GM12873 (cell line): Measurements from ENCODE around the gene CACNA2D3.

Experiments used
- TF ChIP-seq, protein P1 (sequence below): IDR thresholded peaks from 2 replicates; pipeline ENCODE4 v1.5.1; 2012; ENCODE audit warnings: low read depth, mild to moderate bottlenecking, moderate library complexity, low read length, control low read depth; ENCODE audit not compliant: insufficient read depth; ENCODE audit errors: missing control alignments

CACNA2D3 gene

DNA sequence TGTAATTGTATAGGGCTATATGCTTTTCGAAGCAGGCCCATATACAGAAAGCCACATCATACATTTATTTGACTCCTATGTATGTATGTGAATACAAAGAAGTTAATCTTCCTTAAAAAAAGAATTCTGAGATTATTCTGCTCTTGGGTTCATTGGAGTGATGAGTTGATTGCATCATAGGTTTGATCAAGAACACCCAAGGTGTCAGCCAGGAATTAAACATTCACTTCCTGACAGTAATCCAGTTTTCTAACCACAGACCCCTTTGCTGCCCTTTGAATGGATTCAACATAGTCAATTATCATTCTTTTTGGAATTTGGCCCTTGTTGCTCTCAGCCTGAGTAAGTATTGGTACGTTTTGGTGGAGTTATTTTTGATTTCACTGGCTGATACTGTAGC, 225.6 kb downstream of the CACNA2D3 start:
- TF ChIP-seq, protein P1, sequence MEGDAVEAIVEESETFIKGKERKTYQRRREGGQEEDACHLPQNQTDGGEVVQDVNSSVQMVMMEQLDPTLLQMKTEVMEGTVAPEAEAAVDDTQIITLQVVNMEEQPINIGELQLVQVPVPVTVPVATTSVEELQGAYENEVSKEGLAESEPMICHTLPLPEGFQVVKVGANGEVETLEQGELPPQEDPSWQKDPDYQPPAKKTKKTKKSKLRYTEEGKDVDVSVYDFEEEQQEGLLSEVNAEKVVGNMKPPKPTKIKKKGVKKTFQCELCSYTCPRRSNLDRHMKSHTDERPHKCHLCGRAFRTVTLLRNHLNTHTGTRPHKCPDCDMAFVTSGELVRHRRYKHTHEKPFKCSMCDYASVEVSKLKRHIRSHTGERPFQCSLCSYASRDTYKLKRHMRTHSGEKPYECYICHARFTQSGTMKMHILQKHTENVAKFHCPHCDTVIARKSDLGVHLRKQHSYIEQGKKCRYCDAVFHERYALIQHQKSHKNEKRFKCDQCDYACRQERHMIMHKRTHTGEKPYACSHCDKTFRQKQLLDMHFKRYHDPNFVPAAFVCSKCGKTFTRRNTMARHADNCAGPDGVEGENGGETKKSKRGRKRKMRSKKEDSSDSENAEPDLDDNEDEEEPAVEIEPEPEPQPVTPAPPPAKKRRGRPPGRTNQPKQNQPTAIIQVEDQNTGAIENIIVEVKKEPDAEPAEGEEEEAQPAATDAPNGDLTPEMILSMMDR: no peak

DNA sequence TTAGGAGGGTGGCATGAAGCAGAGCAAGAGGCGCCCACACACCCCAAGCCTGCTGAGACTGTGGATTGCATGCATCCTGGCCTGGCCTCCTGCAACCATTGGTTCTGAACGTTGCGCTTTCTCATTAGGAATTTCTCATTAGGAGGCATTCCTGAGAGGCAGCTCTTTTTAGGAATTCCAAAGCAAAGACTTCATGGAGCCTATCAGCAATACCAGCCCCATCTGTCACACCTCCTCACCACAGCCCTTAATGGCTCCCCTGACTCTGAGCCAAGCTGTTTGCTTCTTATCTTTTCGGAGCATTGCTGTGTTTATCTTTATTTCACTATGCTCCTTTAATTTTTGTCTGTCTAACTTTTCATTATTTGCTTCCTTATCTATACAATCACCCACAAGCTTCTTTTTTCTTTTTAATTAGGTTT, 226.9 kb downstream of the CACNA2D3 start:
- TF ChIP-seq, protein P1: no peak

DNA sequence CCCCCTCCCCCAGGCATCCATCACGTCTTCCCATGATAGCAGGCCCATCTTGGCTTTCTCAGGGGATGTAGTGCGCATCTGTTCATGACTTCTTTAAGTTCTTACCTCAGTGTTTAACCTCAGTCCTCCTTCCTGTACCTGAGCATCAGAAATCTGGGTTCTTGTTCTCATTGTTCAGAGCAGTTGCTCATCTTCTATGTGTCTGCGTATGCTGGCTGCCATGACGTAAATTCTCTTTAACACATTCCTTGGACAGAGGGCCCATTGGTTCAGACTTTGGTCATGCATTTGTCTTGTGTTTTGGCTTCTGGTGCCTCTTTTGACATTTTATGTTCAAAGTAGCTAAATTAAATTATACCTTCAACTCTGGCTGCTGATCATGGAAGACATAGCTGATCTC, 227.3 kb downstream of the CACNA2D3 start:
- TF ChIP-seq, protein P1: no peak

DNA sequence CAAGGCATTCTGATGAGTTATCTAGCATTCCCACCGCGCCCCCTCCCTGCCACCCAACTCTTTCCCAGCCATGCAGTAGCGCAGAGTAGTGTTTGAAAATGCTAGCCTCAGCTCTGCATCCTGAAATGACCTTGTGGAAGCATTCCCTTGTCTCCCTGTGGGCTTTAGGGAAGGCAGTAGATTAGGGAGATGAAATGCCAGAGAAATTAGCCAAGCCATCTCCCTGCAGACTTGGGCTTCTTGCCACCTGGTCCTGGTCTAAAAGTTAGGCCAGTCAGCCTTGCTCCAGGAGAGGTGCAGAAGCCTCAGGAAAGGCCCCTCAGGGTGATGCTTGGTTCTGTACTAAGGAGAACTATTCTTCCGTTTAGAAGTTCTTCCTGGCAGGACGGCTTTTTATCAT, 231.2 kb downstream of the CACNA2D3 start:
- TF ChIP-seq, protein P1: no peak

DNA sequence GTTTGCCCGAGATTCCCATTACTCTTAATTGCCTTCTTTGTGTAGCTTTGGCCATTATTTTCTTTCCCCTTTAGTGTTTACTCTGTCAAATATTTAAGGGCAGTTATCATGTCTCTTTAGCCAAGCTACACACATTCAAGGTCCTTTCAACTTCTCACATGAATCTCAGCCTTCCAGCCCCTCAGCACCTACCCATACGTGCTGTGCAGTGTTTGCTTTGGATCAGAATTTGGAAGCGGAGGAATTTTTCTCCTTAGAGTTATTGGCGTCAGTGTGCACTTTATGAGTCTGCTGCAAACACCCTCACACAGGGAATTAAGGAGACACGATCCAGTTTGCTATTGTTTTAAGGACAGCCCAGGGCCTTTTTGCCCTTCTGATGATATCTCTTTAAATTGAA, 231.6 kb downstream of the CACNA2D3 start:
- TF ChIP-seq, protein P1: no peak

DNA sequence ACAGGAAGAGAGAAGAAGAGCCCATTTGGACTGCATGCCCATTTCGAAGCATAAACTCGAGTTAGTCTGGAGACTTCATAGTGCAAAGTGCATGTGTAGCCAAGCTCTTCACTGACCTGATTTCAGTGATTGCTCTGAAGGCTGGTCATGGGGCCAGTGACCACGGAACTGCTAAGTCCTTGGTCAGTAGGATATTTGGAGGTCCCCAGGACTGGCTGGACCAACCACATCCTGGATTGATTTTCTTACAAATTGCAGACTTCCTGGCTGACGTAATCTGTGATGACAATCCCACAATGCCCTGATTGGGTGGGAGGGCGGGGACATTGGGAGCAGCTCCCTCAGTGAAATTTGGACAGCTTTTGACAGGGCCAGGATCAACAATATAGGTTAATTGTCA, 233.4 kb downstream of the CACNA2D3 start:
- TF ChIP-seq, protein P1: no peak

DNA sequence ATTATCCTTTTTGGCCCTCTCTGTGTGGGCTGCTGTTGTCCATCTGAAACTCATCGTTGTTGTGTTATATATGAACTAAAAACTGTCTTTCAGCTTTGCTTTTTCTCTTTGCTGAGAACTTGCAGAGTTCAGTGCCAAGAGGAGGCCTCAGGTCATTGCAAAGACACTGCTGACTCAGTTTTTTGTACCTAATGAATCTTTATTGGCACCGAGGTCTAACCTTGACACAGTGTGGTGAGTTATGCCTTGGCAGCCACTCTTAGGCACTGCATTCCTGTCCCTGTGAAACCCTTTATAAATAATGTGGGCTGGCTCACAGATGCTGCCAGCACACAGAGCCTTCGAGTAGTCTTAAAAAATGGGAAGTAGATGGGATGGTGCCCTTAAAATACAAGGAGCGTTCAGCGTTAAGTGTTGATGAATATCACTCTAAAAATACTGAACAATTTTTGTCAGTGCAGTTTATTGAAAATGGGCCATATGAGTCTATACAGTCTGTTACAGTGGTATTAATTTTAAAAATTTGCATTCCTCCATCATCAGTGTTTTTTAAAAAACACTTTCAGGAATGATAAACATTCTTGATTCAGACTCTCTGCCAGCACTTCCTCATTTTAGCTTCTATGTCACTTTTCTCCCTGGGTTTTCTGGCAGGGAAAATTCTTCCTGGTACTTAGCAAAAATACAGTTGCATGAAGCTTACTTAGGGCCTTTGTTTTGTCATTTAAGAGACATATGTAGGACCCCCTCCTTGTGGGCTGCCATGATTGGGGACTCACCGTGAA, 234.1 kb downstream of the CACNA2D3 start:
- TF ChIP-seq, protein P1: no peak
